Loucy (cell line): ENCODE results near the gene RBM20.

Experiments used
- CTCF ChIP-seq: fragments of 200-600 bp; sonication (generic); conservative IDR thresholded peaks from 2 replicates; pipeline ENCODE4 v1.5.1; 2014; ENCODE audit warnings: mild to moderate bottlenecking, antibody characterized with exemption, low read length
- EZH2phosphoT487 ChIP-seq: fragments of 200-600 bp; IDR thresholded peaks from 2 replicates; pipeline ENCODE4 v1.6.1; 2018; ENCODE audit warnings: antibody characterized with exemption, mild to moderate bottlenecking, moderate library complexity, borderline replicate concordance

DNA sequence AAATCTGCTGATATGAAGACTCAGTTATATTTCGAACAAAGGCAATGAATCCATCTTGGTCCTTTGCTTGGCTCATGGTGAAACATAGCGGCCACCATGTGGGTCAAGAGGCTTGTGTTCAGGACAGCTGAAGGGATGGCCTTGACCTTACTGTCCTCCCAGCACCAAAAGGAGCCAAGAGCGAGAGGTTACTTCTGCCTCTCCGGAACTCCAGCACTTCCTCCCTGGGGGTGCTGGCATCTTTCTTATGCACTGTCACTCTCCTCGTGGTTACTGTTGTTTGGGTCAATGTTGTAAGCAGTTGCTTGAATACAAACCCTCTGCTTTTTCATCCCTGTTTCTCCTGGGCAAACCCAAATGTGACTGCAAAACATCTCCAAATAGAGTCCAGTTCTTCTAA is 100.6 kb downstream of the RBM20 start:
- TF ChIP-seq CTCF (no peak), EZH2phosphoT487 (no peak)
